Endothelial cell (in vitro differentiated cells): ENCODE measurements around the gene SFMBT2. TPM values are rescaled to one million over a fixed set of nuclear protein-coding genes. Genes with fewer than 3 reads are reported as not detected.

Experiments used
- DNase-seq: peaks from one replicate; pipeline ENCODE4 v3.0.0; 2021; ENCODE audit warnings: low spot score
- H3K27ac Mint-ChIP-seq: one replicate; pipeline ENCODE4 v1.8.0; 2021; ENCODE audit warnings: mixed read lengths, inconsistent platforms; ENCODE audit not compliant: unreplicated experiment
- H3K27me3 Mint-ChIP-seq: one replicate; pipeline ENCODE4 v1.8.0; 2021; ENCODE audit warnings: mild to moderate bottlenecking, moderate library complexity, mixed read lengths, inconsistent platforms; ENCODE audit not compliant: unreplicated experiment
- H3K36me3 Mint-ChIP-seq: one replicate; pipeline ENCODE4 v1.8.0; 2021; ENCODE audit warnings: mild to moderate bottlenecking, low read depth, mixed read lengths, inconsistent platforms; ENCODE audit not compliant: unreplicated experiment
- H3K4me1 Mint-ChIP-seq: one replicate; pipeline ENCODE4 v1.8.0; 2021; ENCODE audit warnings: mild to moderate bottlenecking, mixed read lengths, inconsistent platforms; ENCODE audit not compliant: unreplicated experiment
- H3K4me3 Mint-ChIP-seq: one replicate; pipeline ENCODE4 v1.8.0; 2021; ENCODE audit warnings: mild to moderate bottlenecking, mixed read lengths, inconsistent platforms; ENCODE audit not compliant: unreplicated experiment
- H3K9me3 Mint-ChIP-seq: one replicate; pipeline ENCODE4 v1.8.0; 2021; ENCODE audit warnings: mixed read lengths, inconsistent platforms; ENCODE audit not compliant: unreplicated experiment
- total RNA-seq: library from RNA; stranded (reverse); fragmentation: NEBNext Ultra II Directional; extraction: Animal tissue kit (Norgen Biotek cat#: 25700); gene quantifications from one replicate; pipeline ENCODE4 v1.2.1, GENCODE V29; 2021; ENCODE audit not compliant: unreplicated experiment
- TF ChIP-seq, protein P1 (sequence below): fragments of 200-600 bp; sonication (generic); IDR thresholded peaks from one replicate; pipeline ENCODE4 v1.5.0; 2021; ENCODE audit warnings: antibody characterized with exemption; ENCODE audit not compliant: unreplicated experiment

The SFMBT2 gene
- total RNA-seq, 1 donor from 2014 or later: 16.0 TPM

- Mint-ChIP-seq H3K9me3 (no peaks in the 10 kb centered on the region), H3K27me3 (peaks cover 3% of the 10 kb centered on the region), H3K27ac (no peak overlapping the region), H3K36me3 (no peaks in the 10 kb centered on the region), H3K4me1 (peaks cover 15% of the 10 kb centered on the region), H3K4me3 (no peak overlapping the region)
- TF ChIP-seq, protein P1, sequence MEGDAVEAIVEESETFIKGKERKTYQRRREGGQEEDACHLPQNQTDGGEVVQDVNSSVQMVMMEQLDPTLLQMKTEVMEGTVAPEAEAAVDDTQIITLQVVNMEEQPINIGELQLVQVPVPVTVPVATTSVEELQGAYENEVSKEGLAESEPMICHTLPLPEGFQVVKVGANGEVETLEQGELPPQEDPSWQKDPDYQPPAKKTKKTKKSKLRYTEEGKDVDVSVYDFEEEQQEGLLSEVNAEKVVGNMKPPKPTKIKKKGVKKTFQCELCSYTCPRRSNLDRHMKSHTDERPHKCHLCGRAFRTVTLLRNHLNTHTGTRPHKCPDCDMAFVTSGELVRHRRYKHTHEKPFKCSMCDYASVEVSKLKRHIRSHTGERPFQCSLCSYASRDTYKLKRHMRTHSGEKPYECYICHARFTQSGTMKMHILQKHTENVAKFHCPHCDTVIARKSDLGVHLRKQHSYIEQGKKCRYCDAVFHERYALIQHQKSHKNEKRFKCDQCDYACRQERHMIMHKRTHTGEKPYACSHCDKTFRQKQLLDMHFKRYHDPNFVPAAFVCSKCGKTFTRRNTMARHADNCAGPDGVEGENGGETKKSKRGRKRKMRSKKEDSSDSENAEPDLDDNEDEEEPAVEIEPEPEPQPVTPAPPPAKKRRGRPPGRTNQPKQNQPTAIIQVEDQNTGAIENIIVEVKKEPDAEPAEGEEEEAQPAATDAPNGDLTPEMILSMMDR: no peak
- no peak for DNase-seq
Observed at GRCh38 chr10:7426349-7426748, 15.5 kb upstream of the SFMBT2 start.

GRCh38 chr10:7425691-7426090 lies 14.9 kb upstream of the SFMBT2 start:
- H3K4me3 Mint-ChIP-seq: no peak overlapping the region
- no peaks in the 10 kb centered on the region for H3K9me3 Mint-ChIP-seq
- peaks cover 15% of the 10 kb centered on the region for H3K4me1 Mint-ChIP-seq
- TF ChIP-seq, protein P1: no peak
- H3K27ac Mint-ChIP-seq: no peak overlapping the region
- no peak for DNase-seq
- H3K27me3 Mint-ChIP-seq: peaks cover 3% of the 10 kb centered on the region
- no peaks in the 10 kb centered on the region for H3K36me3 Mint-ChIP-seq

- H3K36me3 Mint-ChIP-seq: no peaks in the 10 kb centered on the region
- H3K27ac Mint-ChIP-seq: peak overlapping the region; percentile 50
- H3K9me3 Mint-ChIP-seq: no peaks in the 10 kb centered on the region
- H3K4me1 Mint-ChIP-seq: peaks cover 15% of the 10 kb centered on the region
- H3K27me3 Mint-ChIP-seq: peaks cover 3% of the 10 kb centered on the region
- H3K4me3 Mint-ChIP-seq: no peak overlapping the region
- TF ChIP-seq, protein P1: no peak
- no peak for DNase-seq
Observed at GRCh38 chr10:7424919-7425318, 14.1 kb upstream of the SFMBT2 start.

DNA sequence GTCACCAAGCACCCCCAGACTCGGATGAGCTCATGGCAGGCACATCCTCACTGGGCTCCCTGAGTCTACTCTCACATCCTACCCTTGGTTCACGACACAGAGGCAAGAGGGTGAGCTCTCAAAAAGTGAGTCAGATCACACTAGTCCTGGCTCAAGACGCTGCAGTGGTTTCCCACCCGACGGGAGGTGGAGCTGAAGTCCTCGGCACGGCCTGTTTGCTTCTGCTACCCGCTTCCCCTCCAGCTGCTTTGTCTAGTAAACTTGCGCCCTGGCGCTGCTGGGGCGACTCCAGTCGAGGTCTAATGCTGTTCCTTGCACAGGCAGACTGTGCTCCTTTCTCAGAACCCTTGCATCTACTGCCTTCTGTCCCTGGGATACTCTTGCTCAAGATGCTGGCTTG lies 13.5 kb upstream of the SFMBT2 start:
- peak overlapping the region; percentile 65 for H3K27ac Mint-ChIP-seq
- H3K36me3 Mint-ChIP-seq: no peaks in the 10 kb centered on the region
- TF ChIP-seq, protein P1: no peak
- H3K4me3 Mint-ChIP-seq: no peak overlapping the region
- H3K9me3 Mint-ChIP-seq: no peaks in the 10 kb centered on the region
- DNase-seq: no peak
- H3K4me1 Mint-ChIP-seq: peaks cover 15% of the 10 kb centered on the region
- H3K27me3 Mint-ChIP-seq: peaks cover 3% of the 10 kb centered on the region

DNA sequence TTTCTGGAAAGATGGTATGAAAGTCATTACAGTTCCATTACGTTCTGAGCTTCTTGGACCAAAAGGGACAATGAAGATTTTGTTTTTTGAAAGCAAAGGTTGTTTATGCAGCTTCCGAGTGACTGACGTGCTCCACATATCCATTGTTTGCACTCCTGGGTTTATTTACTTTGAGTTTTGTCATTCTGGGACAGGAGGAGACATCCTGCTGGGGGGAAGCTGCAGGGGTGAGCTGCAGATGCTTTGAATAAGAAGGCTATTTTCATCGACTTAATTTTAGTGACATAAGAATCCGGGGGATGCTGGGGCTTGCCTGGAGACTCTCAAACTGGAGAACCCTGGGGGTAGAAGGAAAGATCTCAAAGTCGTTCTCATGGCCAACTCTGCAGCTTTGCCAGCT lies 12.7 kb upstream of the SFMBT2 start:
- no peak overlapping the region for H3K27ac Mint-ChIP-seq
- DNase-seq: no peak
- H3K4me3 Mint-ChIP-seq: no peak overlapping the region
- no peaks in the 10 kb centered on the region for H3K9me3 Mint-ChIP-seq
- TF ChIP-seq, protein P1: no peak
- H3K36me3 Mint-ChIP-seq: no peaks in the 10 kb centered on the region
- H3K27me3 Mint-ChIP-seq: peaks cover 3% of the 10 kb centered on the region
- peaks cover 15% of the 10 kb centered on the region for H3K4me1 Mint-ChIP-seq
